GM12878 (cell line): ENCODE measurements around the gene MYBPHL. TPM values are rescaled to one million over a fixed set of nuclear protein-coding genes. Genes with fewer than 3 reads are reported as not detected.

Experiments used
- ATAC-seq: fragments of 200-7000 bp; cut with Tn5 transposase; 3 replicates; pipeline ENCODE4 v1.9.1; 2020; ENCODE audit warnings: mild to moderate bottlenecking, moderate library complexity
- BruUV-seq: library from RNA; stranded (reverse); fragments of 400-500 nt; replicated peaks from 2 replicates; lab custom pipeline; 2021; lab: Mats Ljungman, UMichigan
- CTCF ChIA-PET: fragments of 300-600 bp; sonication (Branson Sonifier 250); formaldehyde crosslinking; extraction: SDS; loops from one replicate; lab custom pipeline; 2021; ENCODE audit warnings: inconsistent platforms; lab: Yijun Ruan, JAX
- POLR2A ChIA-PET: fragments of 350-600 bp; formaldehyde crosslinking; extraction: SDS; loops from one replicate; lab custom pipeline; 2021; ENCODE audit warnings: inconsistent platforms; lab: Charles Lee
- RAD21 ChIA-PET: fragments of 300-600 bp; sonication (Branson Sonifier 250); formaldehyde crosslinking; loops from one replicate; lab custom pipeline; 2023; ENCODE audit warnings: antibody characterized with exemption; ENCODE audit not compliant: unreplicated experiment; lab: Charles Lee
- SMC1A ChIA-PET: fragments of 300-600 bp; sonication (Branson Sonifier 250); formaldehyde crosslinking; loops from one replicate; lab custom pipeline; 2023; ENCODE audit not compliant: unreplicated experiment, uncharacterized antibody; lab: Charles Lee
- DNase-seq: peaks from one replicate; pipeline ENCODE4 v3.0.0-alpha.2; 2011; ENCODE audit warnings: low read depth, low spot score
- FAIRE-seq: peaks from 3 replicates; lab custom pipeline; 2011; peaks lifted over from hg19 to GRCh38; lab: Jason Lieb, UNC
- H2AFZ ChIP-seq: 2 replicates; pipeline ENCODE4 v1.6.0; 2011; ENCODE audit warnings: low read depth, low read length, control low read depth; ENCODE audit not compliant: control insufficient read depth
- H3K27ac ChIP-seq: 2 replicates; pipeline ENCODE4 v1.5.1; 2011; ENCODE audit warnings: control low read depth; ENCODE audit not compliant: control insufficient read depth, insufficient read depth
- H3K27me3 ChIP-seq, 2 experiments: replicated peaks in 1 of 2; 2 replicates each; pipeline versions ENCODE4 v1.6.0 to v1.6.1; 2011; ENCODE audit warnings: low read length in 1 of 2; ENCODE audit not compliant: control insufficient read depth in 2 of 2, insufficient read depth in 2 of 2
- H3K36me3 ChIP-seq, 2 experiments: 2 replicates each; pipeline ENCODE4 v1.5.1; 2011; ENCODE audit warnings: low read length in 1 of 2; ENCODE audit not compliant: control insufficient read depth in 2 of 2, insufficient read depth in 2 of 2
- H3K4me1 ChIP-seq: 2 replicates; pipeline ENCODE4 v1.6.1; 2011; ENCODE audit warnings: mild to moderate bottlenecking, low read length, moderate library complexity, mixed read lengths; ENCODE audit not compliant: control insufficient read depth, insufficient read depth
- H3K4me2 ChIP-seq: 2 replicates; pipeline ENCODE4 v1.6.0; 2011; ENCODE audit warnings: control low read depth; ENCODE audit not compliant: control insufficient read depth, insufficient read depth
- H3K4me3 ChIP-seq: fragments of 200-600 bp; sonication (generic); 2 replicates; pipeline ENCODE4 v1.5.1; 2016
- H3K79me2 ChIP-seq: 2 replicates; pipeline ENCODE4 v1.6.0; 2011; ENCODE audit warnings: low read length; ENCODE audit not compliant: control insufficient read depth, insufficient read depth
- H3K9ac ChIP-seq: 2 replicates; pipeline ENCODE4 v1.8.0; 2011; ENCODE audit warnings: low read length, control low read depth, mixed read lengths; ENCODE audit not compliant: control insufficient read depth, insufficient read depth
- H3K9me3 ChIP-seq: replicated peaks from 3 replicates; pipeline ENCODE4 v1.5.1; 2011; ENCODE audit warnings: mild to moderate bottlenecking, low read length; ENCODE audit not compliant: control insufficient read depth, insufficient read depth
- H4K20me1 ChIP-seq: 2 replicates; pipeline ENCODE4 v1.6.0; 2011; ENCODE audit not compliant: control insufficient read depth, insufficient read depth
- BRCA1 ChIP-seq: IDR thresholded peaks from 2 replicates; pipeline ENCODE4 v1.6.1; 2011; ENCODE audit warnings: low read depth, low read length, improper control_type of control experiment
- CREM ChIP-seq: IDR thresholded peaks from 2 replicates; pipeline ENCODE4 v1.6.1; 2014; ENCODE audit warnings: antibody characterized with exemption, low read depth
- ETV6 ChIP-seq, 2 experiments: fragments of 450-650 bp in 1 of 2; IDR thresholded peaks in 1 of 2; conservative IDR thresholded peaks in 1 of 2; 2 replicates each; pipeline ENCODE4 v1.6.1; 2014; ENCODE audit warnings: antibody characterized with exemption in 1 of 2, borderline replicate concordance in 1 of 2, low read depth in 1 of 2, mild to moderate bottlenecking in 1 of 2, moderate library complexity in 1 of 2
- FOXK2 ChIP-seq: fragments of 450-650 bp; IDR thresholded peaks from 2 replicates; pipeline ENCODE4 v1.6.1; 2017; ENCODE audit warnings: mild to moderate bottlenecking, moderate library complexity
- GATAD2B ChIP-seq: fragments of 450-650 bp; conservative IDR thresholded peaks from 2 replicates; pipeline ENCODE4 v1.6.1; 2017; ENCODE audit warnings: low read depth, mild to moderate bottlenecking, moderate library complexity
- HSF1 ChIP-seq: fragments of 150-350 bp; IDR thresholded peaks from 2 replicates; pipeline ENCODE4 v1.6.1; 2014; ENCODE audit warnings: mild to moderate bottlenecking, low read depth, low read length
- MTA2 ChIP-seq: fragments of 450-650 bp; IDR thresholded peaks from 2 replicates; pipeline ENCODE4 v1.6.1; 2016; ENCODE audit warnings: low read depth, mild to moderate bottlenecking, moderate library complexity
- MXI1 ChIP-seq: fragments of 150-350 bp; IDR thresholded peaks from 2 replicates; pipeline ENCODE4 v1.6.1; 2011; ENCODE audit warnings: low read depth, mild to moderate bottlenecking, inconsistent platforms, low read length, improper control_type of control experiment
- ZNF24 ChIP-seq: fragments of 450-650 bp; IDR thresholded peaks from 2 replicates; pipeline ENCODE4 v1.6.1; 2017; ENCODE audit warnings: antibody characterized with exemption, mild to moderate bottlenecking
- ZNF274 ChIP-seq: IDR thresholded peaks from one replicate; pipeline ENCODE4 v1.8.0; 2011; ENCODE audit not compliant: insufficient read length, insufficient read depth
- ZNF384 ChIP-seq: IDR thresholded peaks from 2 replicates; pipeline ENCODE4 v1.6.1; 2012; ENCODE audit warnings: low read depth, mild to moderate bottlenecking, low read length, improper control_type of control experiment, borderline replicate concordance
- WGBS: methylation state at CpG from one replicate; pipeline ENCODE4 v1.1.6; 2016; ENCODE audit warnings: low lambda C conversion rate; ENCODE audit not compliant: insufficient replicate concordance, insufficient coverage; ENCODE audit errors: missing lambda C conversion rate; 5-methylcytosine and 5-hydroxymethylcytosine counted together
- in situ Hi-C: fragments of 300-500 bp; cut with MboI; formaldehyde crosslinking; loops from 9 replicates; pipeline ENCODE4 v1.14.3; 2018; ENCODE audit warnings: mixed read lengths
- intact Hi-C: fragments of 100-400 bp; cut with micrococcal nuclease; formaldehyde crosslinking; loops from one replicate; pipeline ENCODE4 v1.14.2; 2022; ENCODE audit not compliant: unreplicated experiment
- polyA plus RNA-seq, 11 experiments: library from polyadenylated mRNA; depleted of rRNA in 4 of 11; unstranded in 6 of 11; stranded (reverse) in 5 of 11; fragments of >200 nt; fragmentation: Nextera tagmentation in 4 of 11; fragmentation: Illumina TruSeq in 1 of 11; extraction: Ambion mirVana in 4 of 11; extraction: Trizol in 1 of 11; gene quantifications; 1 replicate in 1 of 11; 2 replicates in 10 of 11; pipeline versions ENCODE4 v1.2.1 to v1.2.3, GENCODE V29; 2011 to 2016; ENCODE audit warnings: inconsistent platforms in 2 of 11, missing spikeins in 2 of 11, low read depth in 1 of 11
- total RNA-seq, 4 experiments: library from RNA; depleted of rRNA in 3 of 4; stranded (reverse); fragments of >200 nt in 3 of 4; fragmentation: Illumina TruSeq in 1 of 4; extraction: Trizol in 1 of 4; gene quantifications; 2 replicates each; pipeline versions ENCODE4 v1.2.1 to v1.2.3, GENCODE V29; 2013 to 2021

Gene MYBPHL
- total and polyA plus RNA-seq, 10 of the 15 experiments (the other 5 are each of a cell fraction or from before 2014, with no cell fraction given): 0.16 to 0.75 (median 0.54) TPM; not detected in 7

GRCh38 chr1:109296782-109297181 is 10.0 kb downstream of the MYBPHL start:
- FAIRE-seq: no peak
- H2AFZ ChIP-seq: no peak overlapping the region
- ChIA-PET RAD21 (no interaction called here), POLR2A (no interaction called here), CTCF (interaction anchor here (0.6 to 1.9 kb wide), 2 partner anchors 20 to 132 kb away, joined by 3 to 7 read pairs; no protein-coding TSS in a partner anchor), SMC1A (interaction anchor here (1.3 to 2.7 kb wide), 2 partner anchors 10 to 14 kb away, joined by 3 to 9 read pairs; partner anchors contain the start of genes MYBPHL and PSRC1)
- peaks cover 5% of the 10 kb centered on the region; the same call in 1 of the 2 replicates for H3K4me1 ChIP-seq
- no peak overlapping the region for H3K4me3 ChIP-seq
- no peak for ATAC-seq
- BruUV-seq: no TSS peak
- intact Hi-C loops: no loop called here
- no peak overlapping the region for H3K27ac ChIP-seq
- no peaks in the 10 kb centered on the region for H3K9me3 ChIP-seq
- DNase-seq: no peak
- TF ChIP-seq ZNF384 (no peak), GATAD2B (no peak), HSF1 (no peak), ETV6 (conservative IDR thresholded peaks at IDR 0.05 in 1 of 2, IDR thresholded peaks at IDR 0.05 in 1 of 2; ENCODE audit: borderline replicate concordance in 1 of 2, low read depth in 1 of 2) (no peak), MTA2 (no peak), CREM (no peak), ZNF274 (no peak), BRCA1 (no peak), MXI1 (no peak), FOXK2 (no peak), ZNF24 (no peak)
- H3K27me3 ChIP-seq: peaks cover 0 to 3% of the 10 kb centered on the region in 2 experiments; a peak in 2 of 4 replicates
- no peak overlapping the region for H3K4me2 ChIP-seq
- in situ Hi-C loops: no loop called here
- H3K9ac ChIP-seq: no peak overlapping the region
- WGBS: 64% methylated on average over 16 of the region's 16 CpGs
- no peaks in the 10 kb centered on the region for H4K20me1 ChIP-seq
- no peaks in the 10 kb centered on the region for H3K79me2 ChIP-seq
- H3K36me3 ChIP-seq: no peaks in the 10 kb centered on the region
